Caco-2 (cell line): ENCODE data around the gene PIAS1. TPM values are rescaled to one million over a fixed set of nuclear protein-coding genes. Genes with fewer than 3 reads are reported as not detected.

ENCODE experiments used
- BruUV-seq: library from RNA; stranded (reverse); fragments of 400-500 nt; replicated peaks from 2 replicates; lab custom pipeline; 2021; lab: Mats Ljungman, UMichigan
- CTCF ChIA-PET: fragments of 300-600 bp; sonication (Branson Sonifier 250); formaldehyde crosslinking; loops from one replicate; lab custom pipeline; 2022; ENCODE audit warnings: antibody characterized with exemption; lab: Charles Lee
- POLR2A ChIA-PET: fragments of 300-600 bp; sonication (Branson Sonifier 250); formaldehyde crosslinking; loops from one replicate; lab custom pipeline; 2022; ENCODE audit warnings: antibody characterized with exemption; lab: Charles Lee
- DNase-seq, 2 experiments: peaks; one replicate each; pipeline versions ENCODE4 v3.0.0 to v3.0.0-alpha.2; 2020 to 2022
- H3K27me3 ChIP-seq: replicated peaks from 2 replicates; pipeline ENCODE4 v1.6.0; 2011; ENCODE audit warnings: low read length; ENCODE audit not compliant: control insufficient read depth, insufficient read depth
- H3K36me3 ChIP-seq: 2 replicates; pipeline ENCODE4 v1.5.1; 2011; ENCODE audit warnings: low read length; ENCODE audit not compliant: control insufficient read depth, insufficient read depth
- H3K4me1 ChIP-seq: fragments of 250-450 bp; sonication (Bioruptor Pico); 2 replicates; pipeline ENCODE4 v1.5.1; 2020; ENCODE audit warnings: mild to moderate bottlenecking
- H3K4me3 ChIP-seq: 2 replicates; pipeline ENCODE4 v1.5.1; 2011; ENCODE audit warnings: low read depth, mild to moderate bottlenecking, control low read depth, low read length
- H3K9me3 ChIP-seq: fragments of 250-450 bp; sonication (Bioruptor Pico); 2 replicates; pipeline ENCODE4 v1.5.1; 2020; ENCODE audit warnings: mild to moderate bottlenecking, moderate library complexity
- H3K27ac Mint-ChIP-seq: one replicate; pipeline ENCODE4 v1.8.0; 2022; ENCODE audit warnings: mixed read lengths; ENCODE audit not compliant: unreplicated experiment
- H3K27me3 Mint-ChIP-seq: one replicate; pipeline ENCODE4 v1.8.0; 2022; ENCODE audit warnings: mixed read lengths; ENCODE audit not compliant: insufficient read depth, unreplicated experiment
- H3K36me3 Mint-ChIP-seq: one replicate; pipeline ENCODE4 v1.8.0; 2022; ENCODE audit warnings: mild to moderate bottlenecking, mixed read lengths; ENCODE audit not compliant: insufficient read depth, unreplicated experiment
- H3K4me1 Mint-ChIP-seq: one replicate; pipeline ENCODE4 v1.8.0; 2022; ENCODE audit warnings: low read depth, mixed read lengths; ENCODE audit not compliant: unreplicated experiment
- H3K4me3 Mint-ChIP-seq: one replicate; pipeline ENCODE4 v1.8.0; 2022; ENCODE audit warnings: mild to moderate bottlenecking, moderate library complexity, mixed read lengths; ENCODE audit not compliant: unreplicated experiment
- H3K9me3 Mint-ChIP-seq: one replicate; pipeline ENCODE4 v1.8.0; 2022; ENCODE audit warnings: mixed read lengths; ENCODE audit not compliant: unreplicated experiment
- CTCF ChIP-seq, 2 experiments: fragments of 200-600 bp in 1 of 2; IDR thresholded peaks; 1 replicate in 1 of 2; 2 replicates in 1 of 2; pipeline versions ENCODE4 v1.5.1 to v1.8.0; 2011 to 2022; ENCODE audit warnings: antibody characterized with exemption in 1 of 2, control low read depth in 1 of 2, inconsistent platforms in 1 of 2, low read depth in 1 of 2, low read length in 1 of 2, mild to moderate bottlenecking in 1 of 2, moderate library complexity in 1 of 2; ENCODE audit not compliant: insufficient read depth in 1 of 2, severe bottlenecking in 1 of 2, unreplicated experiment in 1 of 2
- intact Hi-C: fragments of 100-400 bp; cut with micrococcal nuclease; formaldehyde crosslinking; loops from one replicate; pipeline ENCODE4 v1.10.0; 2022; ENCODE audit not compliant: unreplicated experiment
- total RNA-seq: library from RNA; stranded (reverse); gene quantifications from 2 replicates; pipeline ENCODE4 v1.2.3, GENCODE V29; 2022

PIAS1 gene
- total RNA-seq, 1 experiment from 2014 or later: 48.0 TPM

GRCh38 chr15:68113273-68113672 lies 59.2 kb downstream of the PIAS1 start:
- peaks cover 16% of the 10 kb centered on the region for H3K4me1 ChIP-seq
- peaks cover 12% of the 10 kb centered on the region for H3K36me3 Mint-ChIP-seq
- BruUV-seq: no TSS peak
- H3K4me1 Mint-ChIP-seq: peaks cover 34% of the 10 kb centered on the region
- no peak overlapping the region for H3K27ac Mint-ChIP-seq
- H3K4me3 ChIP-seq: no peak overlapping the region
- H3K27me3 Mint-ChIP-seq: no peaks in the 10 kb centered on the region
- H3K36me3 ChIP-seq: no peaks in the 10 kb centered on the region
- H3K9me3 ChIP-seq: no peaks in the 10 kb centered on the region
- H3K27me3 ChIP-seq: no peaks in the 10 kb centered on the region
- no peak overlapping the region for H3K4me3 Mint-ChIP-seq
- no peak for DNase-seq
- no peak for TF ChIP-seq CTCF (IDR thresholded peaks at IDR 0.05; ENCODE audit: insufficient read depth in 1 of 2, low read depth in 1 of 2, low read length in 1 of 2, severe bottlenecking in 1 of 2, unreplicated experiment in 1 of 2)
- no peaks in the 10 kb centered on the region for H3K9me3 Mint-ChIP-seq
- POLR2A ChIA-PET: interaction anchor here (0.6 to 0.9 kb wide), 2 partner anchors 59 to 269 kb away, joined by 3 to 4 read pairs; partner anchors contain the start of gene PIAS1
- intact Hi-C loops: no loop called here
- CTCF ChIA-PET: no interaction called here

GRCh38 chr15:68113751-68114150 lies 59.6 kb downstream of the PIAS1 start:
- no peaks in the 10 kb centered on the region for H3K9me3 Mint-ChIP-seq
- CTCF ChIA-PET: no interaction called here

GRCh38 chr15:68114356-68114755 lies 60.2 kb downstream of the PIAS1 start:
- Mint-ChIP-seq H3K36me3 (peaks cover 2% of the 10 kb centered on the region), H3K27ac (no peak overlapping the region), H3K4me1 (peaks cover 23% of the 10 kb centered on the region), H3K9me3 (no peaks in the 10 kb centered on the region), H3K4me3 (no peak overlapping the region), H3K27me3 (no peaks in the 10 kb centered on the region)
- H3K4me3 ChIP-seq: no peak overlapping the region
- intact Hi-C loops: no loop called here
- no peak for DNase-seq
- no peaks in the 10 kb centered on the region for H3K36me3 ChIP-seq
- peaks cover 5% of the 10 kb centered on the region; the same call in 1 of the 2 replicates for H3K4me1 ChIP-seq
- ChIA-PET POLR2A (no interaction called here), CTCF (no interaction called here)
- no TSS peak for BruUV-seq
- H3K9me3 ChIP-seq: no peaks in the 10 kb centered on the region
- H3K27me3 ChIP-seq: no peaks in the 10 kb centered on the region
- no peak for TF ChIP-seq CTCF (IDR thresholded peaks at IDR 0.05; ENCODE audit: insufficient read depth in 1 of 2, low read depth in 1 of 2, low read length in 1 of 2, severe bottlenecking in 1 of 2, unreplicated experiment in 1 of 2)

More at GRCh38 chr15:68113751-68114150, 59.6 kb downstream of the PIAS1 start:
- no TSS peak for BruUV-seq
- Histone ChIP-seq H3K9me3 (no peaks in the 10 kb centered on the region), H3K27me3 (no peaks in the 10 kb centered on the region), H3K4me1 (peaks cover 11% of the 10 kb centered on the region), H3K4me3 (no peak overlapping the region), H3K36me3 (no peaks in the 10 kb centered on the region)
- no peak for DNase-seq
- no peak overlapping the region for H3K27ac Mint-ChIP-seq
- peaks cover 29% of the 10 kb centered on the region for H3K4me1 Mint-ChIP-seq
- TF ChIP-seq CTCF (IDR thresholded peaks at IDR 0.05; ENCODE audit: insufficient read depth in 1 of 2, low read depth in 1 of 2, low read length in 1 of 2, severe bottlenecking in 1 of 2, unreplicated experiment in 1 of 2): no peak
- H3K27me3 Mint-ChIP-seq: no peaks in the 10 kb centered on the region
- H3K36me3 Mint-ChIP-seq: peaks cover 8% of the 10 kb centered on the region
- H3K4me3 Mint-ChIP-seq: no peak overlapping the region
- POLR2A ChIA-PET: interaction anchor here (0.6 to 0.9 kb wide), 2 partner anchors 60 to 270 kb away, joined by 3 to 4 read pairs; partner anchors contain the start of gene PIAS1
- intact Hi-C loops: no loop called here
